Measurements from ENCODE around the gene KIAA1328.

GRCh38 chr18:36890598-36890997 lies 61.7 kb downstream of the KIAA1328 start:
- TF ChIP-seq CTCF (IDR thresholded peaks at IDR 0.05) (no peak), POLR2A (IDR thresholded peaks at IDR 0.05) (no peak)

Data from heart left ventricle (tissue), 13 donors.